ENCODE results near the gene ACER3. TPM values are rescaled to one million over a fixed set of nuclear protein-coding genes. Genes with fewer than 3 reads are reported as not detected.
A peak's percentile ranks its signal among the peaks of the same experiment; 100 is the strongest.

Gene ACER3
- total RNA-seq, 1 donor from 2014 or later: 15.6 TPM

GRCh38 chr11:77035039-77035438 lies 174.3 kb downstream of the ACER3 start:
- H3K27me3 Mint-ChIP-seq (ENCODE audit: low read depth): peaks cover 26% of the 10 kb centered on the region
- DNase-seq (ENCODE audit: low spot score): no peak
- no peaks in the 10 kb centered on the region for H3K9me3 Mint-ChIP-seq
- H3K36me3 Mint-ChIP-seq (ENCODE audit: low read depth): no peaks in the 10 kb centered on the region
- H3K27ac Mint-ChIP-seq: no peak overlapping the region
- intact Hi-C loops (cut with micrococcal nuclease): no loop called here
- no peak overlapping the region for H3K4me3 Mint-ChIP-seq (ENCODE audit: low read depth)
- peaks cover 9% of the 10 kb centered on the region for H3K4me1 Mint-ChIP-seq (ENCODE audit: low read depth)

- H3K4me1 Mint-ChIP-seq (ENCODE audit: low read depth): peaks cover 9% of the 10 kb centered on the region
- DNase-seq (ENCODE audit: low spot score): no peak
- no peak overlapping the region for H3K27ac Mint-ChIP-seq
- H3K4me3 Mint-ChIP-seq (ENCODE audit: low read depth): no peak overlapping the region
- H3K9me3 Mint-ChIP-seq: no peaks in the 10 kb centered on the region
- peaks cover 29% of the 10 kb centered on the region for H3K27me3 Mint-ChIP-seq (ENCODE audit: low read depth)
- no peaks in the 10 kb centered on the region for H3K36me3 Mint-ChIP-seq (ENCODE audit: low read depth)
- intact Hi-C loops (cut with micrococcal nuclease): no loop called here
Observed at GRCh38 chr11:77035580-77035979, 174.9 kb downstream of the ACER3 start.

- intact Hi-C loops (cut with micrococcal nuclease): no loop called here
- DNase-seq (ENCODE audit: low spot score): no peak
- peaks cover 35% of the 10 kb centered on the region for H3K27me3 Mint-ChIP-seq (ENCODE audit: low read depth)
- no peaks in the 10 kb centered on the region for H3K36me3 Mint-ChIP-seq (ENCODE audit: low read depth)
- H3K4me3 Mint-ChIP-seq (ENCODE audit: low read depth): no peak overlapping the region
- H3K9me3 Mint-ChIP-seq: no peaks in the 10 kb centered on the region
- H3K27ac Mint-ChIP-seq: no peak overlapping the region
- peaks cover 9% of the 10 kb centered on the region for H3K4me1 Mint-ChIP-seq (ENCODE audit: low read depth)
Observed at GRCh38 chr11:77036398-77036797, 175.7 kb downstream of the ACER3 start.

- no peak overlapping the region for H3K27ac Mint-ChIP-seq
- intact Hi-C loops (cut with micrococcal nuclease): no loop called here
- peaks cover 36% of the 10 kb centered on the region for H3K27me3 Mint-ChIP-seq (ENCODE audit: low read depth)
- DNase-seq (ENCODE audit: low spot score): no peak
- peaks cover 9% of the 10 kb centered on the region for H3K4me1 Mint-ChIP-seq (ENCODE audit: low read depth)
- H3K4me3 Mint-ChIP-seq (ENCODE audit: low read depth): no peak overlapping the region
- no peaks in the 10 kb centered on the region for H3K36me3 Mint-ChIP-seq (ENCODE audit: low read depth)
- H3K9me3 Mint-ChIP-seq: no peaks in the 10 kb centered on the region
Observed at GRCh38 chr11:77037057-77037456, 176.3 kb downstream of the ACER3 start.

GRCh38 chr11:77038029-77038824 lies 177.5 kb downstream of the ACER3 start:
- no peaks in the 10 kb centered on the region for H3K36me3 Mint-ChIP-seq (ENCODE audit: low read depth)
- H3K27ac Mint-ChIP-seq: no peak overlapping the region
- no peak overlapping the region for H3K4me3 Mint-ChIP-seq (ENCODE audit: low read depth)
- peaks cover 38% of the 10 kb centered on the region for H3K27me3 Mint-ChIP-seq (ENCODE audit: low read depth)
- no peaks in the 10 kb centered on the region for H3K9me3 Mint-ChIP-seq
- no peak for DNase-seq (ENCODE audit: low spot score)
- intact Hi-C loops (cut with micrococcal nuclease): no loop called here
- H3K4me1 Mint-ChIP-seq (ENCODE audit: low read depth): peaks cover 9% of the 10 kb centered on the region

GRCh38 chr11:77038825-77039326 lies 178.2 kb downstream of the ACER3 start:
- no peak for DNase-seq (ENCODE audit: low spot score)
- peak overlapping the region; percentile 28 for H3K4me3 Mint-ChIP-seq (ENCODE audit: low read depth)
- H3K4me1 Mint-ChIP-seq (ENCODE audit: low read depth): peaks cover 9% of the 10 kb centered on the region
- intact Hi-C loops (cut with micrococcal nuclease): no loop called here
- no peak overlapping the region for H3K27ac Mint-ChIP-seq
- H3K27me3 Mint-ChIP-seq (ENCODE audit: low read depth): peaks cover 38% of the 10 kb centered on the region
- no peaks in the 10 kb centered on the region for H3K9me3 Mint-ChIP-seq
- no peaks in the 10 kb centered on the region for H3K36me3 Mint-ChIP-seq (ENCODE audit: low read depth)

GRCh38 chr11:77039491-77040400 lies 179.0 kb downstream of the ACER3 start:
- Mint-ChIP-seq H3K36me3 (ENCODE audit: low read depth) (no peaks in the 10 kb centered on the region), H3K4me1 (ENCODE audit: low read depth) (peaks cover 8% of the 10 kb centered on the region), H3K27ac (no peak overlapping the region), H3K9me3 (no peaks in the 10 kb centered on the region), H3K4me3 (ENCODE audit: low read depth) (no peak overlapping the region), H3K27me3 (ENCODE audit: low read depth) (peaks cover 42% of the 10 kb centered on the region)
- intact Hi-C loops (cut with micrococcal nuclease): no loop called here
- no peak for DNase-seq (ENCODE audit: low spot score)

- Mint-ChIP-seq H3K27ac (no peak overlapping the region), H3K27me3 (ENCODE audit: low read depth) (peaks cover 45% of the 10 kb centered on the region), H3K9me3 (no peaks in the 10 kb centered on the region), H3K36me3 (ENCODE audit: low read depth) (no peaks in the 10 kb centered on the region), H3K4me1 (ENCODE audit: low read depth) (peaks cover 8% of the 10 kb centered on the region), H3K4me3 (ENCODE audit: low read depth) (no peak overlapping the region)
- DNase-seq (ENCODE audit: low spot score): no peak
- intact Hi-C loops (cut with micrococcal nuclease): no loop called here
Observed at GRCh38 chr11:77040401-77040777, 179.7 kb downstream of the ACER3 start.

GRCh38 chr11:77040889-77041288 lies 180.2 kb downstream of the ACER3 start:
- Mint-ChIP-seq H3K9me3 (no peaks in the 10 kb centered on the region), H3K4me3 (ENCODE audit: low read depth) (no peak overlapping the region), H3K27me3 (ENCODE audit: low read depth) (peaks cover 50% of the 10 kb centered on the region), H3K36me3 (ENCODE audit: low read depth) (no peaks in the 10 kb centered on the region), H3K4me1 (ENCODE audit: low read depth) (peaks cover 8% of the 10 kb centered on the region), H3K27ac (no peak overlapping the region)
- intact Hi-C loops (cut with micrococcal nuclease): no loop called here
- DNase-seq (ENCODE audit: low spot score): no peak

GRCh38 chr11:77042111-77042726 lies 181.5 kb downstream of the ACER3 start:
- peaks cover 45% of the 10 kb centered on the region for H3K27me3 Mint-ChIP-seq (ENCODE audit: low read depth)
- H3K4me3 Mint-ChIP-seq (ENCODE audit: low read depth): no peak overlapping the region
- H3K4me1 Mint-ChIP-seq (ENCODE audit: low read depth): peaks cover 15% of the 10 kb centered on the region
- H3K27ac Mint-ChIP-seq: no peak overlapping the region
- DNase-seq (ENCODE audit: low spot score): no peak
- no peaks in the 10 kb centered on the region for H3K9me3 Mint-ChIP-seq
- intact Hi-C loops (cut with micrococcal nuclease): no loop called here
- H3K36me3 Mint-ChIP-seq (ENCODE audit: low read depth): no peaks in the 10 kb centered on the region

GRCh38 chr11:77044356-77044755 lies 183.6 kb downstream of the ACER3 start:
- H3K27ac Mint-ChIP-seq: no peak overlapping the region
- no peaks in the 10 kb centered on the region for H3K9me3 Mint-ChIP-seq
- intact Hi-C loops (cut with micrococcal nuclease): no loop called here
- H3K4me1 Mint-ChIP-seq (ENCODE audit: low read depth): peaks cover 10% of the 10 kb centered on the region
- H3K27me3 Mint-ChIP-seq (ENCODE audit: low read depth): peaks cover 28% of the 10 kb centered on the region
- H3K36me3 Mint-ChIP-seq (ENCODE audit: low read depth): no peaks in the 10 kb centered on the region
- no peak for DNase-seq (ENCODE audit: low spot score)
- H3K4me3 Mint-ChIP-seq (ENCODE audit: low read depth): no peak overlapping the region

GRCh38 chr11:77044886-77045285 lies 184.2 kb downstream of the ACER3 start:
- no peak for DNase-seq (ENCODE audit: low spot score)
- intact Hi-C loops (cut with micrococcal nuclease): loop anchor here (5.0 kb wide), 1 partner anchor 123 kb away; no protein-coding TSS in a partner anchor
- H3K36me3 Mint-ChIP-seq (ENCODE audit: low read depth): no peaks in the 10 kb centered on the region
- H3K4me1 Mint-ChIP-seq (ENCODE audit: low read depth): peaks cover 10% of the 10 kb centered on the region
- H3K4me3 Mint-ChIP-seq (ENCODE audit: low read depth): no peak overlapping the region
- peaks cover 28% of the 10 kb centered on the region for H3K27me3 Mint-ChIP-seq (ENCODE audit: low read depth)
- H3K27ac Mint-ChIP-seq: no peak overlapping the region
- H3K9me3 Mint-ChIP-seq: no peaks in the 10 kb centered on the region
